Muscle of back (tissue), 11 donors: ENCODE measurements around the gene GUK1. TPM values are rescaled to one million over a fixed set of nuclear protein-coding genes. Genes with fewer than 3 reads are reported as not detected.
A peak's percentile ranks its signal among the peaks of the same experiment; 100 is the strongest.

Experiments
- DNase-seq, 3 donors: peaks; one replicate each; pipeline versions ENCODE4 v3.0.0 to v3.0.0-alpha.2; 2013
- polyA plus RNA-seq, 10 donors: library from polyadenylated mRNA; unstranded; fragments of 120-200 nt; gene quantifications; one replicate each; pipeline ENCODE4 v1.2.1, GENCODE V29; 2013; ENCODE audit not compliant: insufficient read length in 10 of 10

Gene GUK1
- polyA plus RNA-seq, 10 donors = 96.6 to 185 (median 139) TPM

- no peak for DNase-seq
These were observed 19.1 kb upstream of the GUK1 start for GRCh38 chr1:228120857-228121489.

GRCh38 chr1:228122921-228123441 is 17.1 kb upstream of the GUK1 start:
- DNase-seq = no peak

DNA sequence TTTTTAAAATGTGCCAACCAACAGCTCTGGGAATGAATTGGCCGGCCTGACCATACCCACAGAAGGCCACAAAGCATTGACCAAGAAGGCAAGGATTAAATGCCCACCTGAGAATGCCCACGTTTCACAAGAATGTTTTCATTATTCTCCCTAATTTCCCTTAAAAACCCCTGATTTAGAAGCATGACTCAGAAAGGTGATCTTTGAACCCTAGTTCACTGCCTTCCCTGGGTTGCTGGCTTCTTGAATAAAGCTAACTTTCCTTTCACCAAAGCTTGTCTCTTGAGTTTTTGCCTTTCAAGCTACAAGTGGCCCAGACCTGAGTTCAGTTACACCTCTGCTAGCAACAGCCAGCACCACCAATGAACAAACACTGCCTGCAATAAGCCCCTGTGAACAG is 16.6 kb upstream of the GUK1 start:
- no peak for DNase-seq

- DNase-seq = no peak
These were observed 14.9 kb upstream of the GUK1 start for GRCh38 chr1:228125185-228125584.

- DNase-seq = no peak
These were observed 8.3 kb upstream of the GUK1 start for GRCh38 chr1:228131766-228132165.

DNA sequence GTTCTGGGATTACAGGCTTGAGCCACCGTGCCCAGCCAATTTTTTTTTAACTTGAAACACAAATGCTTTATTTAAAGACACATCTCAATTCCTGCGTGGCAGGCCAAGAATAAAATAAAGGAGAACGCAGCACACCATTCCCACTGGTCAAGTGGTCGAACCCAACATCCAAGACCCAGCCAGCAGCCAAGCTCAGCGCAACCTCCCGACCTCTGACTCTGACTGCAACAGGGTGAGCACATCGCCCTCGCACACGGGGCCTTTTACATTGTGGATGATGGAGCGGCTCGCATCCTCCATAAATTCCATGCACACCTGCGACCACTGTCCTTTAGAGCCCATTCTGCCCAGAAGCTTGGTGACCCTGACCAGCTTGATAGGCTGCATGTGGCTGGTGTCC is 5.5 kb upstream of the GUK1 start:
- no peak for DNase-seq

DNA sequence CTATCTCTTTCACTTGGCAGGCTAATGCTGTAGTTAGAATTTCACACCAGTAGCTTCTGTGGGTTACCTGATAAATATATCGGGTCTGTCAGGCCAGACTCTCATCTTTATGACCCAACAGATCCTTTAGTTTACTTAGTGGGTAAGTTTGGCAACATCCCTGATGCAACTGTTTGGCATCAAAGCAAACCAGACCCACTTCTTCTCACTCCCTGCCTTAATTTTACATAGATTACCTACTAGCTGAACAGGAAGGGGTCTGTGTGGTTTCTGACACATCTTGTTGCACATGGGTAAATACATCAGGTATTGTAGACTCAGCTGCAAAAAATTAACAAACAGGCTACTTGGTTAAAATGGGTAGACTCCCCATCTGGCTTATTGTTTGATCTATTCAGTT is 3.2 kb upstream of the GUK1 start:
- DNase-seq = no peak

- DNase-seq = no peak
These were observed 611 bp upstream of the GUK1 start for GRCh38 chr1:228139406-228139930.

- no peak for DNase-seq
These were observed 696 bp downstream of the GUK1 start for GRCh38 chr1:228140724-228141225.

DNA sequence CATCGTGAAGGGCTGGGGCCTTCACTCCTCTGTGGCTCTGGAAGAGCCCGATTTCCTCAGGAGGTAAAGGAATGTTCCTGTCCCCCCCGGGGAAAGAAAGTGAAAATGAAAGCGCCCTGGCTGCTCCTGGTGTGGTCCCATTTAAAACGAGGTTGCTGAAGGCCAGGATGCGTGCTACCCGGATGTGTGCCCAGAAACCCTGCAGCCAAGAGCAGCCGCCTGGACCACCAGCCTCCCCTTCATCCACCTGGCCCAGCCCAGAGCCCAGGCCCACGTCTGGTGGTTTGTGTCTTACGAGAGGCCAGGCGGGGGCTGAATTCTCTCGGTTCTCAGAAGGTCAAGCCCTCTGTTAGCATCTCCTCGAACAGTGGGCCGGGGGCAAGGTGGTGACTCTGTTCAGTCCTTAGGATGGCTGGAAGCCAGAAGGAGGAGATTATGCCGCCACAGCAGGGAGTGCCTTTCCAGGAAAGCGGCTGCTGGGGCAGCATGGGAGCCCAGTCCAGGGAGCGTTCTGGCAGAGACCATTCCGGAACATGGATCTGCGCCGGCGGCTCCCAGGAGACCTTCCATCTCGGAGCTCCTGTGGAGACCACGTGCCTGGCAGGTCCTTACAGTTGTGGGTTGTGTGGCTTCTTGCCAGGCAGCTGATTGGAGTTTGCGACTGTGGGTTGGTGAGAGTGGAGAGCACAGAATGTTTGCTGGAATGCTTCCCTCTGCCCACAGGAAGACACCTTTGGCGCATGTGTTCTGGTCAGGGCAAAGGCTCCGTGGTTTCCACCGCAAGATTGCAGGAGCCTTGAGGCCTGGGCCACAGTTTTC is 1.4 kb downstream of the GUK1 start:
- DNase-seq = peak in 1 of 3 donors; percentile 51

GRCh38 chr1:228142155-228142691 is 2.1 kb downstream of the GUK1 start:
- peak in 1 of 3 donors; percentile 65 for DNase-seq

GRCh38 chr1:228142701-228143136 is 2.6 kb downstream of the GUK1 start:
- peak in 1 of 3 donors; percentile 65 for DNase-seq

DNA sequence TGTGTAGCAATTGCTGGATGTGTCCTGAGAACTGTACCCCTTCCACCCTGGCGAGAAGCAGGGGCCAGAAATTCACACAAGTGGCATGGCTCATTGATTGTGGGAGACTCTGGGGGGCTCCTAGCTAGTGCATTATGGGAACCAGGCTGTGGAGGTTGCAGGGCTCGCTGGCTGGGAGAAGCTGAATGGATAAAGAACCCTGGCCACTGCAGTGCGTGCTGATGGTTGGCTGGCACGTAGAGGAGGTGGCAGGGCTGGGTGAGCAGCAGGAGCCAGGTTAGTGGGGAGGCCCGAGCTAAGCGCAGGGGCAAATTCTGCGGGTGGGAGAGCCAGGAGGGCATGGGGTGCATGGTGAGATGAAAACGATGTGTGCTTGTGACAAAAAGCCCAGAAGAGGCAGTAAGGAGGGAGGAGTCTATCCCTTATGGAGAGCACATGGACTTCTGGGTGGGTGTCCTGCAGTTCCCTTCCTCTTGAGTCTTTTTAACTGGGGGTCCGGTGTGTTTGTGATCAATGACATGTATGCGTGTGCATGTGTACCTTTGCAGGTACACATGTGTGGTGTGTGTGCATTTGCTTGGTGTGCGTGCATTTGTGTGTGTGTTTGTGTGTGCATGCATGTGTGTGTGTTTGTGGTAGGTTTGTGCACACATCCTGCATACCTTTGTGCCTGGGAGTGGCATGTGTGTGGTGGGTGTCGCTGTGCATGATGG is 3.6 kb downstream of the GUK1 start:
- DNase-seq = no peak

- DNase-seq = no peak
These were observed 4.3 kb downstream of the GUK1 start for GRCh38 chr1:228144193-228144992.

GRCh38 chr1:228144993-228145343 is 4.9 kb downstream of the GUK1 start:
- DNase-seq = no peak

GRCh38 chr1:228145463-228146416 is 5.7 kb downstream of the GUK1 start:
- DNase-seq = no peak

DNA sequence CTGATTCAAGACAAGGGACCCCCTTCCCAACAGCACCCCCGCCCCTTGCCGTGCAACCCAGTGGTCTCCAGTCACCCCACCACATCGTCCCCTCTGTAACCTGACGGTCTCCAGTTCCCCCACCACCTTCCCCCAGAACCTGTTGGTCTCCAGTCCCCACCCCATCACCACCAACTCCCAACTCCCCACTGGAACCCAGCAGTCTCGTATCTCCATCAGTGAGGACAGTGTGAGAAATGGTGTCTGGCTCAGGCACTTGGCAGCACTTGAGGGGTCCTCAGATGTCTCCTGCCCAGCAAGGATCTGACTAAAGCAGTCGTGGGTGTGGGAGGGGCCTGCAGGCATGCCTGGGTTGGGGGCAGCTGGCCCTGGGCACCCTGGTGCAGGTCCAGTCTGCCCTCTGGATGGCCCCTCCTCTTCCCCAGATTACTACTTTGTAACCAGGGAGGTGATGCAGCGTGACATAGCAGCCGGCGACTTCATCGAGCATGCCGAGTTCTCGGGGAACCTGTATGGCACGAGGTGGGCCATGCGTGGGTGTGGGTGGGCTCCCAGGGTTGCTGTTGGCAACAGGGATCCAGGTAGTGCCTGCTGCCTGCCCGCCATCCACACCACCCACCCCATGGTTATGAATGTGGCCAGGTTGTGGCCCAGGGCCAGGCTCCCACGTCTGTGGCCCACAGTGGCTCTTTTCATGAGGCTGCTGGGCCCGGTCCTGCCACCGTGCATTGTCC is 6.5 kb downstream of the GUK1 start:
- no peak for DNase-seq

GRCh38 chr1:228147151-228147693 is 7.1 kb downstream of the GUK1 start:
- no peak for DNase-seq

GRCh38 chr1:228147768-228148167 is 7.7 kb downstream of the GUK1 start:
- DNase-seq = no peak
